ENCODE measurements around the gene ABCF3.

The ABCF3 gene

DNA sequence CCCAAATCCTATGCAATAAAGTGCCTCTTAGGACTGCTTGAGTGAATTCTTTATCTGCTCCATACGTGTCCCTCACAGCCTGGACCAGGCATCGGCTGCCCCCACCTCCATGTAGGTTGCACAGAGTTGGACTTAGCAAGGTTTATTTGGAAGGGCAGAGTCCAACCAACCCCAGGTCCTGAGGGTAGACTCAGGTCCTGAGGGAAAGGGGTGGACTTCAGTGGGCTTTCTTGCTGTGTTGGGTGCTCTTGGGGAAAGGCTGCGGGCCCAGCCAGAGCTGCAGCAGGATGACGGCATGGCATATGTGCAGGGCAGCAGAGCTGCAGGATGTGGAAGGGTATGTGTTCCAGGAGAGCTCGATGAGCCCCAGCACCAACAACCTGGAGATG, 56.3 kb downstream of the ABCF3 start:
- no peak overlapping the region for H3K27ac ChIP-seq (ENCODE audit: extremely low read depth, low read depth, low read length)

More for the DNA sequence above, 56.3 kb downstream of the ABCF3 start:
- POLR2A ChIA-PET: interaction anchor here (0.6 kb wide), 1 partner anchor 347 kb away, joined by 3 read pairs; no protein-coding TSS in a partner anchor
- Histone ChIP-seq H3K4me3 (ENCODE audit: low read depth, low read length) (no peak overlapping the region), H3K4me1 (ENCODE audit: control insufficient read depth, insufficient read depth, low read length) (no peaks in the 10 kb centered on the region), H3K36me3 (ENCODE audit: control insufficient read depth in 2 of 2, insufficient read depth in 1 of 2, low read length in 2 of 2) (peaks cover 0 to 44% of the 10 kb centered on the region in 2 experiments; a peak in 1 of 3 replicates), H3K9me3 (ENCODE audit: control insufficient read depth, insufficient read depth, low read depth, low read length) (no peaks in the 10 kb centered on the region)
- CTCF ChIA-PET: interaction anchor here (0.6 to 8.7 kb wide), 6 partner anchors 15 to 1520 kb away, joined by 3 to 66 read pairs (median 4); partner anchors contain the start of gene VWA5B2
- TF ChIP-seq, protein P1, sequence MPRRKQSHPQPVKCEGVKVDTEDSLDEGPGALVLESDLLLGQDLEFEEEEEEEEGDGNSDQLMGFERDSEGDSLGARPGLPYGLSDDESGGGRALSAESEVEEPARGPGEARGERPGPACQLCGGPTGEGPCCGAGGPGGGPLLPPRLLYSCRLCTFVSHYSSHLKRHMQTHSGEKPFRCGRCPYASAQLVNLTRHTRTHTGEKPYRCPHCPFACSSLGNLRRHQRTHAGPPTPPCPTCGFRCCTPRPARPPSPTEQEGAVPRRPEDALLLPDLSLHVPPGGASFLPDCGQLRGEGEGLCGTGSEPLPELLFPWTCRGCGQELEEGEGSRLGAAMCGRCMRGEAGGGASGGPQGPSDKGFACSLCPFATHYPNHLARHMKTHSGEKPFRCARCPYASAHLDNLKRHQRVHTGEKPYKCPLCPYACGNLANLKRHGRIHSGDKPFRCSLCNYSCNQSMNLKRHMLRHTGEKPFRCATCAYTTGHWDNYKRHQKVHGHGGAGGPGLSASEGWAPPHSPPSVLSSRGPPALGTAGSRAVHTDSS (tag by site-specific recombination; IDR thresholded peaks at IDR 0.05): no peak
- no peak for TF ChIP-seq ZNF184 (tag by site-specific recombination; IDR thresholded peaks at IDR 0.05)
- no peak for TF ChIP-seq ZNF302 (tag by site-specific recombination; IDR thresholded peaks at IDR 0.05; ENCODE audit: low read depth)
- TF ChIP-seq, protein P2, sequence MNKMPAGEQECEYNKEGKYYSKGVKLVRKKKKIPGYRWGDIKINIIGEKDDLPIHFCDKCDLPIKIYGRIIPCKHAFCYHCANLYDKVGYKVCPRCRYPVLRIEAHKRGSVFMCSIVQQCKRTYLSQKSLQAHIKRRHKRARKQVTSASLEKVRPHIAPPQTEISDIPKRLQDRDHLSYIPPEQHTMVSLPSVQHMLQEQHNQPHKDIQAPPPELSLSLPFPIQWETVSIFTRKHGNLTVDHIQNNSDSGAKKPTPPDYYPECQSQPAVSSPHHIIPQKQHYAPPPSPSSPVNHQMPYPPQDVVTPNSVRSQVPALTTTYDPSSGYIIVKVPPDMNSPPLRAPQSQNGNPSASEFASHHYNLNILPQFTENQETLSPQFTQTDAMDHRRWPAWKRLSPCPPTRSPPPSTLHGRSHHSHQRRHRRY (tag by site-specific recombination; IDR thresholded peaks at IDR 0.05): no peak
- TF ChIP-seq ZNF785 (tag by site-specific recombination; IDR thresholded peaks at IDR 0.05): no peak
- no peak for TF ChIP-seq ZNF521 (tag by site-specific recombination; IDR thresholded peaks at IDR 0.05)
- no peak for TF ChIP-seq ZNF670 (tag by site-specific recombination; IDR thresholded peaks at IDR 0.05; ENCODE audit: low read depth)
- TF ChIP-seq SCRT1 (tag by site-specific recombination; IDR thresholded peaks at IDR 0.05; ENCODE audit: borderline replicate concordance): no peak
- no peak for TF ChIP-seq ZEB2 (tag by site-specific recombination; IDR thresholded peaks at IDR 0.05)
- TF ChIP-seq ZNF394 (tag by site-specific recombination; IDR thresholded peaks at IDR 0.05; ENCODE audit: borderline replicate concordance): no peak
- no peak for TF ChIP-seq ZNF214 (tag by site-specific recombination; IDR thresholded peaks at IDR 0.05; ENCODE audit: borderline replicate concordance)
- TF ChIP-seq KLF7 (tag by site-specific recombination; IDR thresholded peaks at IDR 0.05; ENCODE audit: borderline replicate concordance): no peak
- no peak for TF ChIP-seq ZNF366 (tag by site-specific recombination; conservative IDR thresholded peaks at IDR 0.05)
- TF ChIP-seq ZNF76 (tag by site-specific recombination; IDR thresholded peaks at IDR 0.05; ENCODE audit: borderline replicate concordance, low read depth): no peak
- TF ChIP-seq, protein P3, sequence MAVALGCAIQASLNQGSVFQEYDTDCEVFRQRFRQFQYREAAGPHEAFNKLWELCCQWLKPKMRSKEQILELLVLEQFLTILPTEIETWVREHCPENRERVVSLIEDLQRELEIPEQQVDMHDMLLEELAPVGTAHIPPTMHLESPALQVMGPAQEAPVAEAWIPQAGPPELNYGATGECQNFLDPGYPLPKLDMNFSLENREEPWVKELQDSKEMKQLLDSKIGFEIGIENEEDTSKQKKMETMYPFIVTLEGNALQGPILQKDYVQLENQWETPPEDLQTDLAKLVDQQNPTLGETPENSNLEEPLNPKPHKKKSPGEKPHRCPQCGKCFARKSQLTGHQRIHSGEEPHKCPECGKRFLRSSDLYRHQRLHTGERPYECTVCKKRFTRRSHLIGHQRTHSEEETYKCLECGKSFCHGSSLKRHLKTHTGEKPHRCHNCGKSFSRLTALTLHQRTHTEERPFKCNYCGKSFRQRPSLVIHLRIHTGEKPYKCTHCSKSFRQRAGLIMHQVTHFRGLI (tag by site-specific recombination; IDR thresholded peaks at IDR 0.05): no peak
- TF ChIP-seq GLI4 (tag by site-specific recombination; IDR thresholded peaks at IDR 0.05): no peak
- TF ChIP-seq, protein P4, sequence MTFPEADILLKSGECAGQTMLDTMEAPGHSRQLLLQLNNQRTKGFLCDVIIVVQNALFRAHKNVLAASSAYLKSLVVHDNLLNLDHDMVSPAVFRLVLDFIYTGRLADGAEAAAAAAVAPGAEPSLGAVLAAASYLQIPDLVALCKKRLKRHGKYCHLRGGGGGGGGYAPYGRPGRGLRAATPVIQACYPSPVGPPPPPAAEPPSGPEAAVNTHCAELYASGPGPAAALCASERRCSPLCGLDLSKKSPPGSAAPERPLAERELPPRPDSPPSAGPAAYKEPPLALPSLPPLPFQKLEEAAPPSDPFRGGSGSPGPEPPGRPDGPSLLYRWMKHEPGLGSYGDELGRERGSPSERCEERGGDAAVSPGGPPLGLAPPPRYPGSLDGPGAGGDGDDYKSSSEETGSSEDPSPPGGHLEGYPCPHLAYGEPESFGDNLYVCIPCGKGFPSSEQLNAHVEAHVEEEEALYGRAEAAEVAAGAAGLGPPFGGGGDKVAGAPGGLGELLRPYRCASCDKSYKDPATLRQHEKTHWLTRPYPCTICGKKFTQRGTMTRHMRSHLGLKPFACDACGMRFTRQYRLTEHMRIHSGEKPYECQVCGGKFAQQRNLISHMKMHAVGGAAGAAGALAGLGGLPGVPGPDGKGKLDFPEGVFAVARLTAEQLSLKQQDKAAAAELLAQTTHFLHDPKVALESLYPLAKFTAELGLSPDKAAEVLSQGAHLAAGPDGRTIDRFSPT (tag by site-specific recombination; IDR thresholded peaks at IDR 0.05): no peak
- no peak for TF ChIP-seq ZNF133 (tag by site-specific recombination; IDR thresholded peaks at IDR 0.05)
- TF ChIP-seq ZNF311 (tag by site-specific recombination; IDR thresholded peaks at IDR 0.05; ENCODE audit: borderline replicate concordance): no peak
